GM12865 (cell line): ENCODE results near the gene FHL3.
"Not testable (repeated sequence)": the region's sequence is repeated elsewhere in the genome, so short reads cannot be mapped to it uniquely, and the experiment has no call there.

ENCODE experiments used
- DNase-seq: peaks from one replicate; pipeline ENCODE4 v3.0.0; 2010; ENCODE audit warnings: low read depth
- H3K4me3 ChIP-seq: 2 replicates; pipeline ENCODE4 v1.5.1; 2011; ENCODE audit warnings: mild to moderate bottlenecking, low read depth, low read length, control low read depth
- TF ChIP-seq, protein P1 (sequence below): IDR thresholded peaks from 2 replicates; pipeline ENCODE4 v1.5.1; 2011; ENCODE audit warnings: low read length, control low read depth, low read depth, inconsistent platforms; ENCODE audit not compliant: insufficient read depth; ENCODE audit errors: missing control alignments

FHL3 gene

DNA sequence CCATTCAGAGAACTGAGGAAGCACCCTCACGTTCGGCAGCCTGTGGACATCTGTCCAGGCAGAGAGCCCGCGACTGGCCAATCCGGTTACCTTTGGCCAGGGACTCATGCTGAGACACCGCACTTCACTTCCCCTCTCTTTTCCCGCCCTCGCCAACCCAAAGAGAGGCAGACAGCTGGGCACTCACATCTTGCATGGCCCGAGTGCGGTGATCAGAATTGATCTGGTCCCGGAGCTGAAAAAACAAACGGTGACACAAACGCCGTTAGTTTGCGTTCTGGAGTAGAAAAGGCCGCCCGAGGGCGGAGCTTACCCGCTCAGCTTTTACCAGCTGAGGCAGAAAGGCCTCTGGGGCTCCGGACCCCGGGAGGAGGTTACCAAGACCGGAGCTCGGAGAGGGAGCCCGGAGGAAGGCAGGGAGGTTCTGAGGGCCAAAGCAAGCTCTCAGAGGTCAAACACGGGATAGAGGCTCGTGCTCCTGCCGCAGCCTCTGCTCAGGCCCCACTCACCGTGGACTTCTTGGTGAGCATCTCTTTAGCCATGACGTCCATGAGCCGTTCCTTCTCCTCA lies 15.9 kb downstream of the FHL3 start:
- TF ChIP-seq, protein P1, sequence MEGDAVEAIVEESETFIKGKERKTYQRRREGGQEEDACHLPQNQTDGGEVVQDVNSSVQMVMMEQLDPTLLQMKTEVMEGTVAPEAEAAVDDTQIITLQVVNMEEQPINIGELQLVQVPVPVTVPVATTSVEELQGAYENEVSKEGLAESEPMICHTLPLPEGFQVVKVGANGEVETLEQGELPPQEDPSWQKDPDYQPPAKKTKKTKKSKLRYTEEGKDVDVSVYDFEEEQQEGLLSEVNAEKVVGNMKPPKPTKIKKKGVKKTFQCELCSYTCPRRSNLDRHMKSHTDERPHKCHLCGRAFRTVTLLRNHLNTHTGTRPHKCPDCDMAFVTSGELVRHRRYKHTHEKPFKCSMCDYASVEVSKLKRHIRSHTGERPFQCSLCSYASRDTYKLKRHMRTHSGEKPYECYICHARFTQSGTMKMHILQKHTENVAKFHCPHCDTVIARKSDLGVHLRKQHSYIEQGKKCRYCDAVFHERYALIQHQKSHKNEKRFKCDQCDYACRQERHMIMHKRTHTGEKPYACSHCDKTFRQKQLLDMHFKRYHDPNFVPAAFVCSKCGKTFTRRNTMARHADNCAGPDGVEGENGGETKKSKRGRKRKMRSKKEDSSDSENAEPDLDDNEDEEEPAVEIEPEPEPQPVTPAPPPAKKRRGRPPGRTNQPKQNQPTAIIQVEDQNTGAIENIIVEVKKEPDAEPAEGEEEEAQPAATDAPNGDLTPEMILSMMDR: no peak
- DNase-seq: peak; percentile 41
- peak overlapping the region; percentile 88 for H3K4me3 ChIP-seq

DNA sequence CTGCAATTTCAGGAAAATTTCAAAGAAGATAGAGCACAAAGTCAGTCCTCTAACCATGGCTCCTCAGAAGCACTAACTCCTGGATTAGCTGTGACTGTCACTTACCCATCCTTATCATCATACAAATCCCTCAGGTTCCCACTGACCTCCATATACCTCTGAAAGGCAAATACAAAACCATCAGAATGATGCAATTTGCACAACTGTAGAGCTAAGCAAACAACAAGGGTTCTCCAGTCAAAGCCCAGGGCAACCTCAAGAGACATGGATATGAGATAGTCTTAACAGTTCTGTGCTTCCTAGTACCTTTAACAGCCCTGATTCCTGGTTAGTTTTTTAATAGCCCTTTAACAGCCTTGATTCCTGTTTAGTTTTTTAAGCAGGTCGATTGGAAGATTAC lies 17.6 kb downstream of the FHL3 start:
- no peak overlapping the region for H3K4me3 ChIP-seq
- DNase-seq: no peak
- TF ChIP-seq, protein P1: no peak

DNA sequence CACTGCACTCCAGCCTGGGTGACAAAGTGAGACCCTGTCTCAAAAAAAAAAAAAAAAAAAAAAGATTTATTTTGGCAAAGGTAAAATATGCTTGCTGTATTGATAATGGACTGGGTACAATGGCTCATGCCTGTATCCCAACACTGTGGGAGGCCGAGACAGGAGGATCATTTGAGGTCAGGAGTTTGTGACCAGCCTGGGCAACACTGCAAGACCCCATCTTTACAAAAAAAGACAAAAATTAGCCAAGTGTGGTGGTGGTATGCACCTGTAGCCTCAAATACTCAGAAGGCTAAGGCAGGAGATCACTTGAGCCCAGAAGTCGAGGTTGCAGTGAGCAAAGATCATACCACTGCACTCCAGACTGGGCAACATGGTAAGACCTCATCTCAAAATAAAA lies 21.8 kb downstream of the FHL3 start:
- no peak for DNase-seq
- H3K4me3 ChIP-seq: no peak overlapping the region
- TF ChIP-seq, protein P1: no peak

DNA sequence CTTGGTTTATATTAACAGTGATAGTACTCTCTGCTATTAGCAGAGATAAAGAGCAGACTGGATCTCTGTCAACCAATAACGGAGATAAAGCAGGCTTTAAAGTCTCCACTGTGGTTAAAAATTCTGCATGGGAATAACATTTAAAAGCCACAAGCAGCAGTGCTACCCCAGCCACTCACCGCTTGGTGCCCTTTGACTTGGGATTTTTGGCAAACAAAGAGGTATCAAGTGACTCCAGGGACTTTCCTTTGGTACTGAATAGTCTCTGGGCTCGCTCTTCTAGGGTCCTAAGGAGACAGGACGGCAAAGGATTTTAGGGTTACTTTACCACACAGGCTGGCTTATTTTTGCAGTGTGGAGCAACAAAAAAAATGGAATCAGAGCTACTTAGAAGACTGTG lies 26.8 kb downstream of the FHL3 start:
- TF ChIP-seq, protein P1: no peak
- no peak overlapping the region for H3K4me3 ChIP-seq
- no peak for DNase-seq

DNA sequence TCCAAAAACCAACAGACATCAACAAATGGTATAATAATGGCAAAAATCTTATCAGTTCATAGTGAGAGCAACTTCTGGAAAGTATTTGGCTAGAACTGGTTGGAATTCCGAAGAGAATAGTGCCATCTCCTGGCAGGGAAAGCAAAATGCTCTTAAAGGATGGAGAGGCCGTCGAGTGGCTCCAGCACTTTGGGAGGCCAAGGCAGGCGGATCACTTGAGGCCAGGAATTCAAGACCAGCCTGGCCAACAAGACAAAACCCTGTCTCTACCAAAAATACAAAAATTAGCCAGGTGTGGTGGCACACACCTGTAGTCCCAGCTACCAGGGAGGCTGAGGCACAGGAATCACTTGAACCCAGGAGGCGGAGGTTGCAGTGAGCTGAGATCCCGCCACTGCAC lies 30.2 kb downstream of the FHL3 start:
- TF ChIP-seq, protein P1: peak; percentile 37
- DNase-seq: peak; percentile 46
- H3K4me3 ChIP-seq: not testable (repeated sequence)

DNA sequence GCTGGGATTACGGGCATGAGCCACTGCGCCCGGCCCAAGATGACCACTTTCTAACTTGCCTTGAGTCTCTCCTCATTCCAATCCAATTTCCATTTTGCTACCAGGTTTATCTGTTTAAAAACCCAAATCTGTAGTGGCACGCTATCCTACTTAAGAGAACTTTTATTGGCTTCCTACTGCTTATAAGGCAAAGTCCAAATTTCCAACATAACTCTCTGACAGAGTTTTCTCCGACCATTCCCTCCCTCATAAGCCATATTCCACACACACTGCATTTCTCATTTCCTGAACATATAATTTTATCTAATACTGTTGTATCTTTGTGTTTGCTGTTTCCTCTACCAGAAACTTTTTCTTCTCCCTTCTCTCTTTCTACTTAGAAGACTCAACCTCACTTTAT lies 30.7 kb downstream of the FHL3 start:
- TF ChIP-seq, protein P1: no peak
- DNase-seq: no peak
- no peak overlapping the region for H3K4me3 ChIP-seq

DNA sequence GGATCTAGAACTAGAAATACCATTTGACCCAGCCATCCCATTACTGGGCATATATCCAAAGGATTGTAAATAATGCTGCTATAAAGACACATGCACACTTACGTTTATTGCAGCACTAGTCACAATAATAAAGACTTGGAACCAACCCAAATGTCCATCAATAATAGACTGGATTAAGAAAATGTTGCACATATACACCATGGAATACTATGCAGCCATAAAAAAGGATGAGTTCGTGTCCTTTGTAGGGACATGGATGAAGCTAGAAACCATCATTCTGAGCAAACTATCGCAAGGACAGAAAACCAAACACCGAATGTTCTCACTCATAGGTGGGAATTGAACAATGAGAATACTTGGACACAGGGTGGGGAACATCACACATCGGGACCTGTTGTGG lies 31.6 kb downstream of the FHL3 start:
- not testable (repeated sequence) for DNase-seq, H3K4me3 ChIP-seq
